GM12874 (cell line): Measurements from ENCODE around the gene LGALS7B.

Experiments
- CTCF ChIP-seq: IDR thresholded peaks from 2 replicates; pipeline ENCODE4 v1.5.1; 2011; ENCODE audit warnings: low read depth, mild to moderate bottlenecking, control low read depth, low read length, moderate library complexity; ENCODE audit not compliant: insufficient read depth

The LGALS7B gene

GRCh38 chr19:38796154-38796553 is 7.2 kb downstream of the LGALS7B start:
- TF ChIP-seq CTCF = no peak

- no peak for TF ChIP-seq CTCF
Measured at GRCh38 chr19:38799104-38799503, 10.1 kb downstream of the LGALS7B start.

- TF ChIP-seq CTCF = no peak
Measured at GRCh38 chr19:38800577-38801347, 11.8 kb downstream of the LGALS7B start.

- no peak for TF ChIP-seq CTCF
Measured at GRCh38 chr19:38801359-38802095, 12.5 kb downstream of the LGALS7B start.

GRCh38 chr19:38803543-38803942 is 14.5 kb downstream of the LGALS7B start:
- TF ChIP-seq CTCF = no peak

- TF ChIP-seq CTCF = no peak
Measured at GRCh38 chr19:38805180-38805579, 16.2 kb downstream of the LGALS7B start.

- no peak for TF ChIP-seq CTCF
Measured at GRCh38 chr19:38806371-38806770, 17.4 kb downstream of the LGALS7B start.
